Measurements from ENCODE around the gene C19orf12. TPM values are rescaled to one million over a fixed set of nuclear protein-coding genes. Genes with fewer than 3 reads are reported as not detected.

C19orf12 gene
- total and polyA plus RNA-seq, 2 donors (not counting 3 experiments of a cell fraction or from before 2014, with no cell fraction given), result 20.4 to 22.9 TPM

DNA sequence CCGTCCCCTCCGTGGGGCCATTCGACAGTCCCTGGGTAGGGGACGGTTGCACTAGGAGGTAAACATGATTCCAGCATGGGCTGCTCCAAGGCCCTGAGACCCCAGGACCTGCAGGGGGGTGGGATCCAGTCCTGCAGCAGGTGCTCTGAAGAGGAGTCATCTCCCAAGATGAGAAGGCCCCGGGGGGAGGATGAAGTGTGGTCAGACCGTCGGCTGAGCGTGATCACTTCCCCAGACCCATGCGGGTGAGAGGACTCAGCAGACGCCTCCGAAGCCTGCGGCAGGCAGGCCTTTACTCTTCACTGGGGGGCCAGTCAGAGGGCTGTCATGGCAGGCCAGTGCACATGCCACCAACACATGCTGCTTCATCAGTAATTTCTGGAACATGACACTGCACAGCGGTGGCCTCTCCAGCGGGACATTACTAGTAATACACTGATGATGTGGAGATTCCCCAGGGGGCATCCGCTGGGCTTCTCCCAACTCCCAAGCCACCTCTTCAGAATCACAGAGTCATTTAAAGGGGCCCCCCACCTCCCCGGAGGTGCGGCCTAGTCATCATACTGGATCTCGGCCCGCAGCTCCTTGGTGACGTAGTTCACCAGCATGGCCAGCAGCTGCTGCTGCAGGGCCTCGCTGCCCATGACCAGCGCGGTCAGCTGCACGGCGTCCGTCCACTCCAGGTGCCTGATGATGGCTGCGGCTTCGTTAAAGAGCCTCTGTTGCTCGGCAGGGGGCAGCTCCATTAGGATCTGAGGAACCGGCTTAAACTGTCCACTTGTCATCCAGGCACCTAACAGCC is 12.7 kb downstream of the C19orf12 start:
- BruUV-seq (replicated peaks), result no TSS peak

More for the DNA sequence above, 12.7 kb downstream of the C19orf12 start:
- Histone ChIP-seq H4K20me1 (replicated peaks; ENCODE audit: control insufficient read depth, extremely low read depth, insufficient read depth, low read length) (no peaks in the 10 kb centered on the region), H2AFZ (ENCODE audit: low read depth, low read length) (no peak overlapping the region), H3K9me1 (replicated peaks; ENCODE audit: control insufficient read depth, extremely low read depth, insufficient read depth, low read length) (no peaks in the 10 kb centered on the region), H3K4me3 (replicated peaks in 1 of 3; ENCODE audit: insufficient read depth in 1 of 3, low read depth in 1 of 3, low read length in 3 of 3) (no peak overlapping the region), H3K36me3 (ENCODE audit: control insufficient read depth in 2 of 2, extremely low read depth in 1 of 2, insufficient read depth in 2 of 2, low read length in 2 of 2) (peaks cover 0 to 16% of the 10 kb centered on the region in 2 experiments), H3K79me2 (ENCODE audit: control insufficient read depth, insufficient read depth, low read length) (no peaks in the 10 kb centered on the region), H3K9me3 (replicated peaks; ENCODE audit: control insufficient read depth, insufficient read depth, low read length) (no peaks in the 10 kb centered on the region), H3K27ac (ENCODE audit: insufficient read depth, low read depth, low read length) (no peak overlapping the region), H3K4me2 (ENCODE audit: insufficient read depth, low read length) (no peak overlapping the region), H3K4me1 (ENCODE audit: control insufficient read depth, extremely low read depth, insufficient read depth, low read length) (no peaks in the 10 kb centered on the region), H3K27me3 (ENCODE audit: control insufficient read depth in 2 of 2, insufficient read depth in 2 of 2, low read length in 2 of 2) (no peaks in the 10 kb centered on the region), H3K9ac (replicated peaks; ENCODE audit: extremely low read depth, insufficient read depth, low read length) (no peak overlapping the region)
- ChIA-PET CTCF (interaction anchor here (1.2 kb wide), 1 partner anchor 14 kb away, joined by 8 read pairs; no protein-coding TSS in a partner anchor), POLR2A (no interaction called here)
- intact Hi-C loops (cut with micrococcal nuclease) (no loop called here), dilution Hi-C loops (cut with MboI; ENCODE audit: extremely low pct_ligation_motif_present, low sequenced_read_pairs) (no loop called here)
- FAIRE-seq (no peak), DNase-seq (ENCODE audit: low read depth, low spot score) (no peak)
- no peak for TF ChIP-seq MAX (IDR thresholded peaks at IDR 0.05; ENCODE audit: insufficient read depth, insufficient read length)
- no peak for TF ChIP-seq POLR2AphosphoS5 (IDR thresholded peaks at IDR 0.05; ENCODE audit: insufficient read depth, low read depth, low read length)
- no peak for TF ChIP-seq FOS (IDR thresholded peaks at IDR 0.05; ENCODE audit: borderline replicate concordance, insufficient read depth, low read length)
- no peak for TF ChIP-seq POLR2A (IDR thresholded peaks at IDR 0.05; ENCODE audit: low read depth, low read length)
- TF ChIP-seq, protein P1, sequence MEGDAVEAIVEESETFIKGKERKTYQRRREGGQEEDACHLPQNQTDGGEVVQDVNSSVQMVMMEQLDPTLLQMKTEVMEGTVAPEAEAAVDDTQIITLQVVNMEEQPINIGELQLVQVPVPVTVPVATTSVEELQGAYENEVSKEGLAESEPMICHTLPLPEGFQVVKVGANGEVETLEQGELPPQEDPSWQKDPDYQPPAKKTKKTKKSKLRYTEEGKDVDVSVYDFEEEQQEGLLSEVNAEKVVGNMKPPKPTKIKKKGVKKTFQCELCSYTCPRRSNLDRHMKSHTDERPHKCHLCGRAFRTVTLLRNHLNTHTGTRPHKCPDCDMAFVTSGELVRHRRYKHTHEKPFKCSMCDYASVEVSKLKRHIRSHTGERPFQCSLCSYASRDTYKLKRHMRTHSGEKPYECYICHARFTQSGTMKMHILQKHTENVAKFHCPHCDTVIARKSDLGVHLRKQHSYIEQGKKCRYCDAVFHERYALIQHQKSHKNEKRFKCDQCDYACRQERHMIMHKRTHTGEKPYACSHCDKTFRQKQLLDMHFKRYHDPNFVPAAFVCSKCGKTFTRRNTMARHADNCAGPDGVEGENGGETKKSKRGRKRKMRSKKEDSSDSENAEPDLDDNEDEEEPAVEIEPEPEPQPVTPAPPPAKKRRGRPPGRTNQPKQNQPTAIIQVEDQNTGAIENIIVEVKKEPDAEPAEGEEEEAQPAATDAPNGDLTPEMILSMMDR (IDR thresholded peaks at IDR 0.05; ENCODE audit: extremely low read depth in 1 of 2, insufficient read depth in 1 of 2, low read depth in 1 of 2, low read length in 2 of 2), result no peak
- TF ChIP-seq JUN (IDR thresholded peaks at IDR 0.05; ENCODE audit: borderline replicate concordance, insufficient read depth, insufficient read length, low read depth), result no peak
- no peak for TF ChIP-seq GATA2 (IDR thresholded peaks at IDR 0.05; ENCODE audit: insufficient read depth, insufficient read length, low read depth, low read length)
